Measurements from ENCODE around the gene MSL1.

DNA sequence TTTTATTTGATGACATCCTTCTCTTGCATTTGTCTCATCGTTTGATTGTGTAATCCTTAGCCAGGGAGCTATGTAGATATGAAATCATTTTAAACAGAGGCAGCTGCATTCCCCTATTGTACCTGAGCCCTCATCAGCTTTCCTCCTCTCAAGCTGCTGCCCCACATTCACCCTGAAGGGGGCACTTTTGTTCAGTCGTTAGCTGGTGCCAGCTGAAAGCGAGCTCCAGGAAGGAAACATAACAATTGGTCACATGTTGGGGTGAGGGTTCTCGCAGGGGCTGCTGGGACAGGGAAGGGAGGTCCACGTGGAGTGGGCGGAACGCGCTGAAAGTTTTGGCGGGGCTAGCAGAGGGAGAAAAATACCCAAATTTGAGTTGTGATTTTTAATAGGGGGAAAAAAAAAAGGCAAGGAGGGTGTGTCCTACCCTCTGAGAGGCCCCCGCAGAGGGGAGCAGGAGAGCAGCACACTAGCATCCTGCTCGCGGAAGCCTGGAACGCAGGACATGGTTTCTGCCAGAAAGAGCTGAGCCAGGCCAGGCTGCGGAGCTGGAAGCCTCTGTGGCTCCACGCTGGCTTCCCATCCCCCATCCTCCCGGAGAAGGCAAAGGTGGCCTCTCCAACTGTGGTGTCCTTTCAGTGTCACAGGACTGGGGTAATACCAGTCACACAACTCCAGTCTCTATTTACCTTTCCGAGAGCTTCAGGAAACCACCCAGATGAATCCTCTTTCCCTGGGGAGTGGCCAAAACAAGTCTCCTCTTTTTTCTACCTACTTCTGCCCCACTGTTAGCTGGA is 8.5 kb upstream of the MSL1 start:
- TF ChIP-seq, protein P1, sequence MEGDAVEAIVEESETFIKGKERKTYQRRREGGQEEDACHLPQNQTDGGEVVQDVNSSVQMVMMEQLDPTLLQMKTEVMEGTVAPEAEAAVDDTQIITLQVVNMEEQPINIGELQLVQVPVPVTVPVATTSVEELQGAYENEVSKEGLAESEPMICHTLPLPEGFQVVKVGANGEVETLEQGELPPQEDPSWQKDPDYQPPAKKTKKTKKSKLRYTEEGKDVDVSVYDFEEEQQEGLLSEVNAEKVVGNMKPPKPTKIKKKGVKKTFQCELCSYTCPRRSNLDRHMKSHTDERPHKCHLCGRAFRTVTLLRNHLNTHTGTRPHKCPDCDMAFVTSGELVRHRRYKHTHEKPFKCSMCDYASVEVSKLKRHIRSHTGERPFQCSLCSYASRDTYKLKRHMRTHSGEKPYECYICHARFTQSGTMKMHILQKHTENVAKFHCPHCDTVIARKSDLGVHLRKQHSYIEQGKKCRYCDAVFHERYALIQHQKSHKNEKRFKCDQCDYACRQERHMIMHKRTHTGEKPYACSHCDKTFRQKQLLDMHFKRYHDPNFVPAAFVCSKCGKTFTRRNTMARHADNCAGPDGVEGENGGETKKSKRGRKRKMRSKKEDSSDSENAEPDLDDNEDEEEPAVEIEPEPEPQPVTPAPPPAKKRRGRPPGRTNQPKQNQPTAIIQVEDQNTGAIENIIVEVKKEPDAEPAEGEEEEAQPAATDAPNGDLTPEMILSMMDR (IDR thresholded peaks at IDR 0.05), result peak; percentile 81 to 98 (median 86)
- TF ChIP-seq POLR2AphosphoS5 (IDR thresholded peaks at IDR 0.05) (peak; percentile 45 to 95 (median 66)), POLR2A (IDR thresholded peaks at IDR 0.05) (peak in 1 of 2 donors; percentile 6)

All from sigmoid colon (tissue), 4 donors.